Right atrium auricular region (tissue), 2 donors: Measurements from ENCODE around the gene HSD3B7. TPM values are rescaled to one million over a fixed set of nuclear protein-coding genes. Genes with fewer than 3 reads are reported as not detected.

Source experiments
- DNase-seq: peaks from one replicate; pipeline ENCODE4 v3.0.0-alpha.2; 2019; ENCODE audit warnings: low spot score
- H3K27ac ChIP-seq, 2 donors: fragments of 200-600 bp; sonication (generic); 1 replicate in 1 of 2; 2 replicates in 1 of 2; pipeline ENCODE4 v1.5.1; 2016 to 2019
- H3K27me3 ChIP-seq, 2 donors: fragments of 200-600 bp; sonication (generic); one replicate each; pipeline versions ENCODE4 v1.5.1 to v1.6.0; 2017 to 2019
- H3K36me3 ChIP-seq: fragments of 200-600 bp; sonication (generic); one replicate; pipeline ENCODE4 v1.5.1; 2016
- H3K4me1 ChIP-seq, 2 donors: fragments of 200-600 bp; sonication (generic); one replicate each; pipeline versions ENCODE4 v1.5.1 to v1.6.0; 2017 to 2019
- H3K4me3 ChIP-seq, 2 donors: fragments of 200-600 bp; sonication (generic); 1 replicate in 1 of 2; 2 replicates in 1 of 2; pipeline ENCODE4 v1.5.1; 2017 to 2019; ENCODE audit warnings: mild to moderate bottlenecking in 1 of 2, moderate library complexity in 1 of 2
- H3K9me3 ChIP-seq, 2 donors: fragments of 200-600 bp; sonication (generic); one replicate each; pipeline ENCODE4 v1.5.1; 2019
- total RNA-seq, 2 donors: library from RNA; depleted of rRNA; stranded (reverse); fragments of >200 nt; gene quantifications; one replicate each; pipeline ENCODE4 v1.1.0, GENCODE V29; 2016
- TF ChIP-seq, protein P1 (sequence below), 2 donors: fragments of 200-600 bp; sonication (generic); IDR thresholded peaks; one replicate each; pipeline ENCODE4 v1.5.1; 2019; ENCODE audit warnings: antibody characterized with exemption in 2 of 2

HSD3B7 gene
- total RNA-seq, 2 donors from 2014 or later = 6.0 to 8.5 TPM

- Histone ChIP-seq H3K4me1 (peaks cover 0 to 7% of the 10 kb centered on the region in 2 donors), H3K9me3 (no peaks in the 10 kb centered on the region), H3K27me3 (no peaks in the 10 kb centered on the region), H3K27ac (no peak overlapping the region), H3K36me3 (no peaks in the 10 kb centered on the region), H3K4me3 (no peak overlapping the region)
- DNase-seq = no peak
- TF ChIP-seq, protein P1, sequence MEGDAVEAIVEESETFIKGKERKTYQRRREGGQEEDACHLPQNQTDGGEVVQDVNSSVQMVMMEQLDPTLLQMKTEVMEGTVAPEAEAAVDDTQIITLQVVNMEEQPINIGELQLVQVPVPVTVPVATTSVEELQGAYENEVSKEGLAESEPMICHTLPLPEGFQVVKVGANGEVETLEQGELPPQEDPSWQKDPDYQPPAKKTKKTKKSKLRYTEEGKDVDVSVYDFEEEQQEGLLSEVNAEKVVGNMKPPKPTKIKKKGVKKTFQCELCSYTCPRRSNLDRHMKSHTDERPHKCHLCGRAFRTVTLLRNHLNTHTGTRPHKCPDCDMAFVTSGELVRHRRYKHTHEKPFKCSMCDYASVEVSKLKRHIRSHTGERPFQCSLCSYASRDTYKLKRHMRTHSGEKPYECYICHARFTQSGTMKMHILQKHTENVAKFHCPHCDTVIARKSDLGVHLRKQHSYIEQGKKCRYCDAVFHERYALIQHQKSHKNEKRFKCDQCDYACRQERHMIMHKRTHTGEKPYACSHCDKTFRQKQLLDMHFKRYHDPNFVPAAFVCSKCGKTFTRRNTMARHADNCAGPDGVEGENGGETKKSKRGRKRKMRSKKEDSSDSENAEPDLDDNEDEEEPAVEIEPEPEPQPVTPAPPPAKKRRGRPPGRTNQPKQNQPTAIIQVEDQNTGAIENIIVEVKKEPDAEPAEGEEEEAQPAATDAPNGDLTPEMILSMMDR (IDR thresholded peaks at IDR 0.05) = no peak
These were observed 18.7 kb downstream of the HSD3B7 start for GRCh38 chr16:31003744-31004143.

DNA sequence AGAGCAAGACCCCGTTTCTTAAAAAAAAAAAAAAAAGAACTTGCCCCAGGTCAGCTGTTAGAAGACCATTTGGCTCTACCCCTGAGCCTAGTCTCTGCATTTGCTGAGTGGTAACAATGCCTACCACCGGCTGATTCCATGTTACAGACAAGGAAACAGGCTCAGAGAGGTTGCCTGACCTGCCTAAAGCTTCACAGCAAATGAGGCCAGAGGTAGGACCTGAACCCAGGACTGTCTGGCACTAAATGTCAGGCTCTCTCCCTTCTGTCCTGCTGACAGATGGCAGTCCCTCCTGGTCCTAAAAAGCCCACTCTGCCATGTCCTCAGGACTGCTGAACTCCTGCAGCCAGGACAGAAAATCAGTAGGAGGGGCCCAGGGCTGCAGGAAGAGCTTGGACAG is 19.7 kb downstream of the HSD3B7 start:
- no peaks in the 10 kb centered on the region for H3K9me3 ChIP-seq
- DNase-seq = no peak
- no peak overlapping the region for H3K4me3 ChIP-seq
- no peak overlapping the region for H3K27ac ChIP-seq
- no peaks in the 10 kb centered on the region for H3K36me3 ChIP-seq
- TF ChIP-seq, protein P1 (IDR thresholded peaks at IDR 0.05) = no peak
- peaks cover 3 to 4% of the 10 kb centered on the region in 2 donors for H3K27me3 ChIP-seq
- H3K4me1 ChIP-seq = peaks cover 0 to 7% of the 10 kb centered on the region in 2 donors

GRCh38 chr16:31005350-31006085 is 20.5 kb downstream of the HSD3B7 start:
- Histone ChIP-seq H3K27ac (no peak overlapping the region), H3K27me3 (peaks cover 3 to 4% of the 10 kb centered on the region in 2 donors), H3K4me3 (no peak overlapping the region), H3K4me1 (peaks cover 0 to 8% of the 10 kb centered on the region in 2 donors), H3K9me3 (no peaks in the 10 kb centered on the region), H3K36me3 (no peaks in the 10 kb centered on the region)
- TF ChIP-seq, protein P1 (IDR thresholded peaks at IDR 0.05) = no peak
- DNase-seq = no peak

DNA sequence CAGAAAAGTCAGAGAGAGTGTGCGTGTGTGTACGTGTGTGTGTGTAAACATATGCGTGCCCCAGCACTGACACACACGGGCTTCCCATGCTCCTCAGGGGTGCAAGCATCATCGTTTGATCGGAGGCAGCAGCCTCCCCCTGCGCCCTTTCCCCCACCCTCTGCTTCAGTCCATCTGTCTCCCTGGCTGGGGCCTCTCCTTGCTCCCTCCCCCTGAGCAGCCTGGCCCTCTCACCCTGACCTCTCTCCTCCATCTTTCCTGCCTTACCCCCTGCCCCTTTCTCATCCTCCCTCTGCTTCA is 21.0 kb downstream of the HSD3B7 start:
- Histone ChIP-seq H3K27me3 (peaks cover 7 to 8% of the 10 kb centered on the region in 2 donors), H3K9me3 (no peaks in the 10 kb centered on the region), H3K4me3 (no peak overlapping the region), H3K27ac (no peak overlapping the region), H3K36me3 (no peaks in the 10 kb centered on the region), H3K4me1 (peaks cover 0 to 11% of the 10 kb centered on the region in 2 donors)
- TF ChIP-seq, protein P1 (IDR thresholded peaks at IDR 0.05) = no peak
- no peak for DNase-seq

DNA sequence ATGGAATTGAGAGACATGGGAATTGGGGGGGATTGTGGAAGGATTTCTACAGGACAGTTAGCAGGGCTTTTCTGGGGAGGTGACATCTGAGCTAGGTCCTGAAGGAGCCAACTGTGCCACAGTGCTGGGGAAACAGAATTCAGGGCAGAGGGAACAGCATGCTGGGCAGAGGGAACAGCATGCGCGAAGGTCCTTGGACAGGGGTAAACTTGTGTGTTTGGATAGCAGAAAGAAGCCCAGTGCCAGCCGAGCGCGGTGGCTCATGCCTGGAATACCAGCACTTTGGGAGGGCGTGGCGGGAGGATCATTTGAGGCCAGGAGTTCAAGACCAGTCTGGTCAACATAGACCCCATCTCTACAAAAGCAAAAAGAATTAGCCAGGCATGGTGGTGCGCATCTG is 21.6 kb downstream of the HSD3B7 start:
- DNase-seq = no peak
- Histone ChIP-seq H3K4me1 (peaks cover 0 to 11% of the 10 kb centered on the region in 2 donors), H3K9me3 (no peaks in the 10 kb centered on the region), H3K27me3 (peaks cover 10 to 12% of the 10 kb centered on the region in 2 donors), H3K27ac (no peak overlapping the region), H3K4me3 (no peak overlapping the region), H3K36me3 (no peaks in the 10 kb centered on the region)
- TF ChIP-seq, protein P1 (IDR thresholded peaks at IDR 0.05) = no peak

DNA sequence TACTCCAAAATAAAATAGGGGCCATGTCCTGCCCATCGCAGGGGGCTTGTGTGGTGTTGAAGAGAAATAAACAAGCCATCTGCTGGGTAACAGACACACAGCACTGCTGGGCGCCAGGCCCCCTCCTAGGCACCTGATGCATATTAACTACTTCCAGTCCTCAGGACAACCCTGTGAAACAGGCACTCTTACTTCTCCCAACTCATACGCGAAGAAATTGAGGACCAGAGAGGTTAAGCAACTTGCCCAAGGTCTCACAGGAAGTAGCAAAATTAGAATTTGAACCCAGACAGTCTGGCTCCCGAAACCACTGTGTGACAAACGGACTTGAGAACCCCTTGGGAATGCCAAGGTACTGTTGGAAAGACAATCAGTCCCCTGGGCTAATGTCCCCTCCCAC is 22.7 kb downstream of the HSD3B7 start:
- TF ChIP-seq, protein P1 (IDR thresholded peaks at IDR 0.05) = no peak
- Histone ChIP-seq H3K27ac (no peak overlapping the region), H3K27me3 (peaks cover 10 to 12% of the 10 kb centered on the region in 2 donors), H3K36me3 (no peaks in the 10 kb centered on the region), H3K4me1 (peaks cover 0 to 4% of the 10 kb centered on the region in 2 donors), H3K4me3 (no peak overlapping the region), H3K9me3 (no peaks in the 10 kb centered on the region)
- no peak for DNase-seq
